ENCODE data around the gene SLC24A2. TPM values are rescaled to one million over a fixed set of nuclear protein-coding genes. Genes with fewer than 3 reads are reported as not detected.

SLC24A2 gene
- not detected in 2 replicates for total RNA-seq

DNA sequence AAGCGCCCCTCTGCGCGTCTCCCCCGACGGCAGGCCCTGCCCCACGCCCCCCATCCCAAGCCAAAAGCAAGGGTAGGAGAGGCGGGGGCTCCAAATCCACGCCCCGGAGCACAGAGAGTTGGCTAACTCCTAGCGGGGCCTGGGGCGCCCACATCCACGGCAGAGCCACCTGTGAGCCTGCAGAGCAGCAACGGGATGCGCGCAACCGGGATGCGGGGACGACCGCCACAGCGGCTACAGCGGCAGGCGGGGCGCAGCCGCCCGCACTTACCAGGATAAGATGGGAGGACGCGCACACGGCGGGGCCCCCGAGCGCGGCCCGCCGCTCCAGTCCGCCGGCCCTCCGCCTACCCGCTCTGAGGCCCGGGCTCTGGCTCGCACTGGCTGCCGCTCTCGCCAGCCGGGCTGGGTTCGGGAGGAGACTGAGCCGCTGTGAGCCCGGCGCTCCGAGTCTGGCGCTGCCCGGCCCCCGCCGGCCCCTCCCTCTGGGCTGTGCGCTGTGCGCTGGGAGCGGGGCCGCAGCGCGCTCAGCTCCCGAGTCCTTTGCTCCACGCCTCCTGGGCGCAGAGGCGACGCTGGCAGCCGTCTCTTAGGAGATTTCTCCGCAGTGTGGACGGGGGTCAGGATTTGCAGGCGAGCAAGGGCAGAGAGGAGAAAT is at the start of gene SLC24A2:
SLC24A2 (minus strand) TSS at position 424 of the 658 bp plus-strand sequence.

Measured in subcutaneous preadipocyte (primary cell).